Measurements from ENCODE around the gene FARP1. TPM values are rescaled to one million over a fixed set of nuclear protein-coding genes. Genes with fewer than 3 reads are reported as not detected.

The FARP1 gene
- total and polyA plus RNA-seq, 2 of the 13 experiments (the other 11 are each of a cell fraction or from before 2014, with no cell fraction given) = 70.6 to 126 TPM

- Histone ChIP-seq H3K4me3 (replicated peaks in 1 of 3; ENCODE audit: insufficient read depth in 1 of 3, low read depth in 2 of 3, low read length in 3 of 3) (no peak overlapping the region), H3K4me2 (ENCODE audit: low read depth, low read length) (no peak overlapping the region), H3K27me3 (ENCODE audit: control insufficient read depth in 1 of 2, insufficient read depth in 2 of 2, low read length in 2 of 2) (no peaks in the 10 kb centered on the region), H4K20me1 (ENCODE audit: insufficient read depth, low read length) (peaks cover 9% of the 10 kb centered on the region), H3K36me3 (replicated peaks in 1 of 2; ENCODE audit: control insufficient read depth in 1 of 2, insufficient read depth in 2 of 2, low read length in 2 of 2) (peaks cover 2 to 4% of the 10 kb centered on the region in 2 experiments; a peak in 3 of 5 replicates), H3K9me3 (ENCODE audit: low read length) (no peaks in the 10 kb centered on the region), H2AFZ (ENCODE audit: low read length) (no peak overlapping the region), H3K79me2 (ENCODE audit: insufficient read depth, low read length) (peaks cover 97% of the 10 kb centered on the region), H3K27ac (ENCODE audit: extremely low read length, insufficient read depth, low read length) (peak overlapping the region; percentile 90), H3K4me1 (ENCODE audit: insufficient read depth, low read length) (peaks cover 99% of the 10 kb centered on the region), H3K9ac (ENCODE audit: insufficient read depth, low read depth, low read length) (no peak overlapping the region)
- intact Hi-C loops (cut with micrococcal nuclease; ENCODE audit: unreplicated experiment) (no loop called here), in situ Hi-C loops (cut with HindIII; ENCODE audit: extremely low pct_ligation_motif_present, low pct_unique_long_range_greater_than_20kb) (no loop called here)
- ATAC-seq = no peak
- no TSS peak for BruUV-seq (replicated peaks)
- CTCF ChIA-PET (ENCODE audit: low intra/inter-chr PET ratio, low total read pairs) = no interaction called here
- DNase-seq (ENCODE audit: low spot score) = no peak
- TF ChIP-seq IKZF1 (IDR thresholded peaks at IDR 0.05) (no peak), SIX1 (CRISPR knock-in tag; IDR thresholded peaks at IDR 0.05; ENCODE audit: borderline replicate concordance) (no peak), ZFP36 (IDR thresholded peaks at IDR 0.05; ENCODE audit: borderline replicate concordance, low read depth, low read length, partially characterized antibody) (no peak), NR3C1 (CRISPR knock-in tag; IDR thresholded peaks at IDR 0.05) (no peak), ZNF326 (CRISPR knock-in tag; IDR thresholded peaks at IDR 0.05; ENCODE audit: borderline replicate concordance) (no peak), CC2D1A (CRISPR knock-in tag; IDR thresholded peaks at IDR 0.05) (no peak), DNMT1 (CRISPR knock-in tag; IDR thresholded peaks at IDR 0.05) (no peak), PTBP1 (IDR thresholded peaks at IDR 0.05; ENCODE audit: low read depth, low read length, poor library complexity, severe bottlenecking) (no peak), ZFP36L1 (CRISPR knock-in tag; IDR thresholded peaks at IDR 0.05) (no peak), PITX1 (CRISPR knock-in tag; IDR thresholded peaks at IDR 0.05) (no peak), FOXP4 (CRISPR knock-in tag; IDR thresholded peaks at IDR 0.05) (no peak), TSC22D2 (CRISPR knock-in tag; IDR thresholded peaks at IDR 0.05; ENCODE audit: borderline replicate concordance) (no peak), CHCHD3 (CRISPR knock-in tag; IDR thresholded peaks at IDR 0.05) (no peak), TBP (CRISPR knock-in tag; IDR thresholded peaks at IDR 0.05) (no peak), FOXC1 (CRISPR knock-in tag; IDR thresholded peaks at IDR 0.05; ENCODE audit: borderline replicate concordance) (no peak)
- 91% methylated on average over 11 of the region's 11 CpGs for WGBS (ENCODE audit: low lambda C conversion rate)
- no peak for FAIRE-seq
- POLR2A ChIA-PET = no interaction called here
These were observed 345.8 kb downstream of the FARP1 start for GRCh38 chr13:98488736-98489135.

Data from HepG2 (cell line).